Naive thymus-derived CD4-positive, alpha-beta T cell (primary cell): ENCODE data around the gene CNKSR1. TPM values are rescaled to one million over a fixed set of nuclear protein-coding genes. Genes with fewer than 3 reads are reported as not detected.
A peak's percentile ranks its signal among the peaks of the same experiment; 100 is the strongest.

Experiments used
- ATAC-seq: fragments of 150-1000 bp; cut with Tn5 transposase; 2 replicates; pipeline ENCODE4 v1.10.0; 2021; ENCODE audit warnings: mild to moderate bottlenecking, moderate library complexity
- CTCF ChIA-PET: fragments of 350-600 bp; sonication (Branson Sonifier 250); formaldehyde crosslinking; loops from one replicate; lab custom pipeline; 2021; ENCODE audit warnings: antibody characterized with exemption; lab: Charles Lee
- POLR2A ChIA-PET: fragments of 350-600 bp; sonication (Branson Sonifier 250); formaldehyde crosslinking; loops from one replicate; lab custom pipeline; 2021; ENCODE audit warnings: antibody characterized with exemption, inconsistent platforms; lab: Charles Lee
- DNase-seq, 9 donors: peaks; one replicate each; pipeline versions ENCODE4 v3.0.0 to v3.0.0-alpha.2; 2020 to 2022; ENCODE audit warnings: mixed read lengths in 1 of 9
- H3K27ac ChIP-seq: one replicate; pipeline ENCODE4 v1.7.0; 2013; ENCODE audit warnings: mild to moderate bottlenecking, low read depth, low read length, moderate library complexity
- H3K27me3 ChIP-seq, 2 donors: one replicate each; pipeline ENCODE4 v1.7.0; 2013; ENCODE audit warnings: low read length in 2 of 2, mild to moderate bottlenecking in 2 of 2, moderate library complexity in 2 of 2; ENCODE audit not compliant: control insufficient read depth in 2 of 2, insufficient read depth in 2 of 2
- H3K36me3 ChIP-seq, 3 experiments: 1 replicate in 2 of 3; 2 replicates in 1 of 3; pipeline ENCODE4 v1.7.0; 2013; ENCODE audit warnings: low read length in 3 of 3, mild to moderate bottlenecking in 3 of 3, moderate library complexity in 1 of 3; ENCODE audit not compliant: insufficient read depth in 3 of 3, control insufficient read depth in 2 of 3
- H3K4me1 ChIP-seq, 2 donors: one replicate each; pipeline ENCODE4 v1.7.0; 2013; ENCODE audit warnings: low read length in 2 of 2, mild to moderate bottlenecking in 2 of 2, moderate library complexity in 1 of 2; ENCODE audit not compliant: control insufficient read depth in 2 of 2, insufficient read depth in 2 of 2
- H3K4me3 ChIP-seq: 2 replicates; pipeline ENCODE4 v1.7.0; 2013; ENCODE audit warnings: mild to moderate bottlenecking, low read length
- H3K9me3 ChIP-seq, 3 experiments: 1 replicate in 2 of 3; 2 replicates in 1 of 3; pipeline ENCODE4 v1.7.0; 2013; ENCODE audit warnings: low read length in 3 of 3; ENCODE audit not compliant: control insufficient read depth in 2 of 3
- H3K27ac Mint-ChIP-seq, 9 donors: one replicate each; pipeline ENCODE4 v1.8.0; 2020 to 2022; ENCODE audit warnings: mixed read lengths in 9 of 9, mild to moderate bottlenecking in 8 of 9, moderate library complexity in 5 of 9, inconsistent platforms in 2 of 9
- H3K27me3 Mint-ChIP-seq, 5 donors: one replicate each; pipeline ENCODE4 v1.8.0; 2021 to 2022; ENCODE audit warnings: mixed read lengths in 5 of 5, mild to moderate bottlenecking in 1 of 5
- H3K36me3 Mint-ChIP-seq, 5 donors: one replicate each; pipeline ENCODE4 v1.8.0; 2020 to 2022; ENCODE audit warnings: mixed read lengths in 5 of 5, mild to moderate bottlenecking in 3 of 5, inconsistent platforms in 1 of 5
- H3K4me1 Mint-ChIP-seq, 7 donors: one replicate each; pipeline ENCODE4 v1.8.0; 2020 to 2022; ENCODE audit warnings: mixed read lengths in 7 of 7, mild to moderate bottlenecking in 3 of 7, inconsistent platforms in 1 of 7
- H3K4me3 Mint-ChIP-seq, 10 donors: one replicate each; pipeline ENCODE4 v1.8.0; 2020 to 2022; ENCODE audit warnings: mild to moderate bottlenecking in 10 of 10, mixed read lengths in 10 of 10, moderate library complexity in 6 of 10, inconsistent platforms in 2 of 10
- H3K9me3 Mint-ChIP-seq, 11 donors: one replicate each; pipeline ENCODE4 v1.8.0; 2020 to 2022; ENCODE audit warnings: mixed read lengths in 11 of 11, mild to moderate bottlenecking in 4 of 11, inconsistent platforms in 1 of 11, moderate library complexity in 1 of 11
- intact Hi-C, 2 donors: fragments of 100-400 bp; cut with micrococcal nuclease; formaldehyde crosslinking; loops; one replicate each; pipeline ENCODE4 v1.15.1; 2023
- polyA plus RNA-seq, 2 donors: library from polyadenylated mRNA; unstranded; fragments of 300-500 nt; fragmentation: Illumina TruSeq; gene quantifications; one replicate each; pipeline ENCODE4 v1.2.3, GENCODE V29; 2021
- total RNA-seq, 6 experiments: library from RNA in 5 of 6; stranded (reverse) in 5 of 6; gene quantifications; 1 replicate in 5 of 6; 2 replicates in 1 of 6; pipeline ENCODE4 v1.2.3 and lab custom pipeline; 2021 to 2026

Gene CNKSR1
- total and polyA plus RNA-seq, 7 experiments from 2014 or later: 0.63 to 7.5 (median 4.5) TPM

- Mint-ChIP-seq H3K4me3 (no peak overlapping the region), H3K27ac (peak overlapping the region in 1 of 9 donors; percentile 10)
Measured at GRCh38 chr1:26197301-26197700, 20.0 kb downstream of the CNKSR1 start.

GRCh38 chr1:26197813-26198212, 20.5 kb downstream of the CNKSR1 start:
- DNase-seq: no peak
- Histone ChIP-seq H3K36me3 (no peaks in the 10 kb centered on the region), H3K27me3 (no peaks in the 10 kb centered on the region), H3K4me3 (no peak overlapping the region), H3K9me3 (no peaks in the 10 kb centered on the region), H3K27ac (no peak overlapping the region), H3K4me1 (peaks cover 8 to 21% of the 10 kb centered on the region in 2 donors)
- Mint-ChIP-seq H3K36me3 (no peaks in the 10 kb centered on the region), H3K27ac (peak overlapping the region in 3 of 9 donors; percentile 20 to 98 (median 42)), H3K27me3 (peaks cover 0 to 7% (median 0%) of the 10 kb centered on the region in 5 donors), H3K4me1 (peaks cover 19 to 47% (median 38%) of the 10 kb centered on the region in 7 donors), H3K9me3 (no peaks in the 10 kb centered on the region), H3K4me3 (no peak overlapping the region)
- intact Hi-C loops: no loop called here
- CTCF ChIA-PET: no interaction called here
- POLR2A ChIA-PET: no interaction called here
- no peak for ATAC-seq

More at GRCh38 chr1:26197301-26197700, 20.0 kb downstream of the CNKSR1 start:
- intact Hi-C loops: no loop called here
- POLR2A ChIA-PET: no interaction called here
- no peaks in the 10 kb centered on the region for H3K9me3 ChIP-seq
- CTCF ChIA-PET: no interaction called here
- ATAC-seq (no peak), DNase-seq (no peak)
- no peaks in the 10 kb centered on the region for H3K27me3 ChIP-seq
- peaks cover 4 to 16% of the 10 kb centered on the region in 2 donors for H3K4me1 ChIP-seq
- H3K36me3 ChIP-seq: no peaks in the 10 kb centered on the region
- Mint-ChIP-seq H3K9me3 (no peaks in the 10 kb centered on the region), H3K36me3 (no peaks in the 10 kb centered on the region), H3K27me3 (peaks cover 0 to 7% (median 0%) of the 10 kb centered on the region in 5 donors), H3K4me1 (peaks cover 14 to 45% (median 36%) of the 10 kb centered on the region in 7 donors)
- H3K4me3 ChIP-seq: no peak overlapping the region
- no peak overlapping the region for H3K27ac ChIP-seq

- H3K4me1 Mint-ChIP-seq: peaks cover 21 to 50% (median 39%) of the 10 kb centered on the region in 7 donors
- Histone ChIP-seq H3K4me3 (no peak overlapping the region), H3K9me3 (no peaks in the 10 kb centered on the region), H3K27me3 (no peaks in the 10 kb centered on the region), H3K27ac (no peak overlapping the region), H3K36me3 (no peaks in the 10 kb centered on the region), H3K4me1 (peaks cover 8 to 28% of the 10 kb centered on the region in 2 donors)
- peak overlapping the region; percentile 28 to 98 (median 91) for H3K27ac Mint-ChIP-seq
- H3K9me3 Mint-ChIP-seq: no peaks in the 10 kb centered on the region
- no peaks in the 10 kb centered on the region for H3K36me3 Mint-ChIP-seq
- no peak for ATAC-seq
- peak overlapping the region in 1 of 10 donors; percentile 90 for H3K4me3 Mint-ChIP-seq
- POLR2A ChIA-PET: no interaction called here
- H3K27me3 Mint-ChIP-seq: peaks cover 0 to 5% (median 0%) of the 10 kb centered on the region in 5 donors
- CTCF ChIA-PET: no interaction called here
- intact Hi-C loops: no loop called here
- no peak for DNase-seq
Measured at GRCh38 chr1:26200413-26200812, 23.1 kb downstream of the CNKSR1 start.

- no peak for DNase-seq
- H3K36me3 ChIP-seq: no peaks in the 10 kb centered on the region
- no peaks in the 10 kb centered on the region for H3K9me3 Mint-ChIP-seq
- H3K9me3 ChIP-seq: no peaks in the 10 kb centered on the region
- no peak for ATAC-seq
- no peak overlapping the region for H3K27ac ChIP-seq
- intact Hi-C loops: loop anchor here in 1 of 2 donors (2.0 kb wide), 1 partner anchor 31 kb away; the partner anchor contains the start of gene CEP85
- ChIA-PET POLR2A (no interaction called here), CTCF (interaction anchor here (0.6 kb wide), 1 partner anchor 62 kb away, joined by 3 read pairs; no protein-coding TSS in a partner anchor)
- peaks cover 0 to 2% (median 0%) of the 10 kb centered on the region in 5 donors for H3K27me3 Mint-ChIP-seq
- H3K4me3 ChIP-seq: no peak overlapping the region
- H3K4me1 ChIP-seq: peaks cover 8 to 28% of the 10 kb centered on the region in 2 donors
- H3K27ac Mint-ChIP-seq: peak overlapping the region in 7 of 9 donors; percentile 75 to 98 (median 89)
- peaks cover 21 to 54% (median 39%) of the 10 kb centered on the region in 7 donors for H3K4me1 Mint-ChIP-seq
- H3K4me3 Mint-ChIP-seq: peak overlapping the region in 1 of 10 donors; percentile 90
- H3K27me3 ChIP-seq: no peaks in the 10 kb centered on the region
- H3K36me3 Mint-ChIP-seq: no peaks in the 10 kb centered on the region
Measured at GRCh38 chr1:26203642-26204318, 26.5 kb downstream of the CNKSR1 start.

- Mint-ChIP-seq H3K9me3 (no peaks in the 10 kb centered on the region), H3K4me1 (peaks cover 0 to 4% (median 0%) of the 10 kb centered on the region in 7 donors), H3K36me3 (no peaks in the 10 kb centered on the region), H3K4me3 (no peak overlapping the region), H3K27ac (no peak overlapping the region), H3K27me3 (peaks cover 0 to 21% (median 0%) of the 10 kb centered on the region in 5 donors)
- intact Hi-C loops: no loop called here
- Histone ChIP-seq H3K27me3 (no peaks in the 10 kb centered on the region), H3K4me3 (no peak overlapping the region), H3K36me3 (no peaks in the 10 kb centered on the region), H3K4me1 (no peaks in the 10 kb centered on the region), H3K27ac (no peak overlapping the region), H3K9me3 (no peaks in the 10 kb centered on the region)
- CTCF ChIA-PET: interaction anchor here (0.7 to 0.8 kb wide), 3 partner anchors 23 to 329 kb away, joined by 3 to 8 read pairs (median 3); no protein-coding TSS in a partner anchor
- no peak for DNase-seq
- ATAC-seq: no peak
- POLR2A ChIA-PET: interaction anchor here (1.4 kb wide), 1 partner anchor 8 kb away, joined by 3 read pairs; no protein-coding TSS in a partner anchor
Measured at GRCh38 chr1:26210147-26210870, 33.0 kb downstream of the CNKSR1 start.

- Mint-ChIP-seq H3K4me1 (no peaks in the 10 kb centered on the region), H3K9me3 (no peaks in the 10 kb centered on the region), H3K27ac (no peak overlapping the region), H3K4me3 (no peak overlapping the region), H3K27me3 (peaks cover 0 to 25% (median 0%) of the 10 kb centered on the region in 5 donors), H3K36me3 (no peaks in the 10 kb centered on the region)
- ChIA-PET CTCF (no interaction called here), POLR2A (interaction anchor here (1.2 kb wide), 1 partner anchor 109 kb away, joined by 3 read pairs; no protein-coding TSS in a partner anchor)
- intact Hi-C loops: no loop called here
- Histone ChIP-seq H3K27ac (no peak overlapping the region), H3K36me3 (no peaks in the 10 kb centered on the region), H3K4me3 (no peak overlapping the region), H3K9me3 (no peaks in the 10 kb centered on the region), H3K27me3 (no peaks in the 10 kb centered on the region), H3K4me1 (no peaks in the 10 kb centered on the region)
- ATAC-seq (no peak), DNase-seq (no peak)
Measured at GRCh38 chr1:26212726-26213125, 35.4 kb downstream of the CNKSR1 start.
